GM19395 (cell line): ENCODE data around the gene MIR17HG.

ENCODE experiments used
- ATAC-seq: cut with Tn5 transposase; IDR thresholded peaks from one replicate; pipeline ENCODE4 v1.9.1; 2021; ENCODE audit warnings: mild to moderate bottlenecking, moderate library complexity; ENCODE audit not compliant: unreplicated experiment

Gene MIR17HG

GRCh38 chr13:91368101-91368500 is 20.6 kb downstream of the MIR17HG start:
- ATAC-seq, result peak; percentile 39

GRCh38 chr13:91368676-91369440 is 21.4 kb downstream of the MIR17HG start:
- ATAC-seq, result peak; percentile 24

GRCh38 chr13:91369441-91369831 is 21.9 kb downstream of the MIR17HG start:
- ATAC-seq, result no peak

GRCh38 chr13:91370501-91370900 is 23.0 kb downstream of the MIR17HG start:
- ATAC-seq, result no peak

- ATAC-seq, result no peak
These were observed 25.4 kb downstream of the MIR17HG start for GRCh38 chr13:91372911-91373310.

- ATAC-seq, result peak; percentile 98
These were observed 27.7 kb downstream of the MIR17HG start for GRCh38 chr13:91375116-91375729.

- ATAC-seq, result peak; percentile 54
These were observed 33.9 kb downstream of the MIR17HG start for GRCh38 chr13:91381371-91381770.

- no peak for ATAC-seq
These were observed 36.3 kb downstream of the MIR17HG start for GRCh38 chr13:91383836-91384235.

- no peak for ATAC-seq
These were observed 37.4 kb downstream of the MIR17HG start for GRCh38 chr13:91384896-91385295.

GRCh38 chr13:91389186-91389585 is 41.7 kb downstream of the MIR17HG start:
- ATAC-seq, result no peak

GRCh38 chr13:91397595-91397994 is 50.1 kb downstream of the MIR17HG start:
- no peak for ATAC-seq

GRCh38 chr13:91398413-91399188 is 51.1 kb downstream of the MIR17HG start, which contains the start of gene GPC5:
GPC5 (plus strand) TSS chr13:91398621.
- ATAC-seq, result peak; percentile 89

GRCh38 chr13:91399189-91400062 is 51.9 kb downstream of the MIR17HG start:
- ATAC-seq, result peak; percentile 27

GRCh38 chr13:91400063-91400399 is 52.5 kb downstream of the MIR17HG start:
- no peak for ATAC-seq

GRCh38 chr13:91400671-91401070 is 53.2 kb downstream of the MIR17HG start:
- no peak for ATAC-seq

- ATAC-seq, result no peak
These were observed 54.4 kb downstream of the MIR17HG start for GRCh38 chr13:91401920-91402319.
